B cell (primary cell): Measurements from ENCODE around the gene EIF3CL. TPM values are rescaled to one million over a fixed set of nuclear protein-coding genes. Genes with fewer than 3 reads are reported as not detected.
A peak's percentile ranks its signal among the peaks of the same experiment; 100 is the strongest.
"Not testable (repeated sequence)": the region's sequence is repeated elsewhere in the genome, so short reads cannot be mapped to it uniquely, and the experiment has no call there.

Experiments used
- ATAC-seq: fragments of 200-7000 bp; cut with Tn5 transposase; one replicate; pipeline ENCODE4 v1.10.0; 2021; ENCODE audit warnings: low read depth, mild to moderate bottlenecking, moderate number of reproducible peaks, moderate library complexity
- CTCF ChIA-PET: fragments of 350-600 bp; sonication (Branson Sonifier 250); formaldehyde crosslinking; loops from one replicate; lab custom pipeline; 2021; ENCODE audit warnings: antibody characterized with exemption, inconsistent platforms; lab: Charles Lee
- POLR2A ChIA-PET: fragments of 350-600 bp; sonication (Branson Sonifier 250); formaldehyde crosslinking; loops from one replicate; lab custom pipeline; 2021; ENCODE audit warnings: antibody characterized with exemption; lab: Charles Lee
- DNase-seq: peaks from one replicate; pipeline ENCODE4 v3.0.0; 2013
- H2AFZ ChIP-seq: 2 replicates; pipeline ENCODE4 v1.6.1; 2012; ENCODE audit warnings: mild to moderate bottlenecking, low read depth, low read length; ENCODE audit not compliant: insufficient read depth, poor library complexity, severe bottlenecking
- H3K27ac ChIP-seq, 2 donors: 1 replicate in 1 of 2; 2 replicates in 1 of 2; pipeline ENCODE4 v1.5.1; 2012 to 2013; ENCODE audit warnings: low read length in 2 of 2, mild to moderate bottlenecking in 2 of 2, moderate library complexity in 1 of 2
- H3K27me3 ChIP-seq, 4 experiments: fragments of 200-600 bp in 1 of 4; sonication (generic) in 1 of 4; replicated peaks in 1 of 4; 1 replicate in 2 of 4; 2 replicates in 2 of 4; pipeline versions ENCODE4 v1.6.1 to v1.7.0; 2013 to 2016; ENCODE audit warnings: low read length in 3 of 4, mild to moderate bottlenecking in 2 of 4, mixed read lengths in 1 of 4, moderate library complexity in 1 of 4; ENCODE audit not compliant: insufficient read depth in 4 of 4, control insufficient read depth in 3 of 4; ENCODE audit errors: control extremely low read depth in 1 of 4
- H3K36me3 ChIP-seq, 2 experiments: replicated peaks in 1 of 2; 1 replicate in 1 of 2; 2 replicates in 1 of 2; pipeline versions ENCODE4 v1.6.1 to v1.7.1; 2013; ENCODE audit warnings: low read length in 1 of 2; ENCODE audit not compliant: insufficient read depth in 2 of 2, control insufficient read depth in 1 of 2; ENCODE audit errors: control extremely low read depth in 1 of 2, extremely low read depth in 1 of 2
- H3K4me1 ChIP-seq, 2 donors: fragments of 200-600 bp in 1 of 2; sonication (generic) in 1 of 2; 1 replicate in 1 of 2; 2 replicates in 1 of 2; pipeline versions ENCODE4 v1.5.1 to v1.6.1; 2013 to 2017; ENCODE audit warnings: low read length in 2 of 2; ENCODE audit not compliant: control insufficient read depth in 2 of 2, insufficient read depth in 2 of 2
- H3K4me2 ChIP-seq: replicated peaks from 2 replicates; pipeline ENCODE3; 2012; ENCODE audit warnings: mild to moderate bottlenecking, low read depth, low read length; ENCODE audit not compliant: poor library complexity, severe bottlenecking
- H3K4me3 ChIP-seq, 5 experiments: fragments of 200-600 bp in 1 of 5; sonication (generic) in 1 of 5; 1 replicate in 3 of 5; 2 replicates in 2 of 5; pipeline versions ENCODE4 v1.5.1 to v1.7.0; 2011 to 2016; ENCODE audit warnings: low read length in 4 of 5, mild to moderate bottlenecking in 4 of 5, low read depth in 2 of 5, control low read depth in 1 of 5, moderate library complexity in 1 of 5; ENCODE audit not compliant: insufficient read depth in 1 of 5; ENCODE audit errors: control extremely low read depth in 1 of 5, extremely low read depth in 1 of 5
- H3K79me2 ChIP-seq: fragments of 200-600 bp; sonication (generic); one replicate; pipeline ENCODE4 v1.6.0; 2016; ENCODE audit warnings: low read length; ENCODE audit not compliant: control insufficient read depth, insufficient read depth
- H3K9ac ChIP-seq: fragments of 200-600 bp; sonication (generic); 2 replicates; pipeline ENCODE4 v1.6.1; 2017; ENCODE audit warnings: mild to moderate bottlenecking, low read length, moderate library complexity
- H3K9me3 ChIP-seq, 3 donors: one replicate each; pipeline versions ENCODE4 v1.6.1 to v1.7.1; 2013; ENCODE audit warnings: low read length in 2 of 3; ENCODE audit not compliant: control insufficient read depth in 2 of 3, insufficient read depth in 1 of 3; ENCODE audit errors: control extremely low read depth in 1 of 3
- H4K20me1 ChIP-seq: 2 replicates; pipeline ENCODE4 v1.6.0; 2012; ENCODE audit warnings: mild to moderate bottlenecking, low read length; ENCODE audit not compliant: insufficient read depth, control insufficient read depth, poor library complexity, severe bottlenecking
- H3K27ac Mint-ChIP-seq: one replicate; pipeline ENCODE4 v1.8.0; 2021; ENCODE audit warnings: mixed read lengths
- H3K27me3 Mint-ChIP-seq: one replicate; pipeline ENCODE4 v1.8.0; 2021; ENCODE audit warnings: mixed read lengths
- H3K4me1 Mint-ChIP-seq: one replicate; pipeline ENCODE4 v1.8.0; 2021; ENCODE audit warnings: mixed read lengths
- H3K4me3 Mint-ChIP-seq: one replicate; pipeline ENCODE4 v1.8.0; 2021; ENCODE audit warnings: mixed read lengths
- H3K9me3 Mint-ChIP-seq: one replicate; pipeline ENCODE4 v1.8.0; 2022; ENCODE audit warnings: mixed read lengths; ENCODE audit not compliant: insufficient read depth
- WGBS: methylation state at CpG from one replicate; pipeline ENCODE4 v1.1.5; 2013; ENCODE audit warnings: missing lambda C conversion rate; ENCODE audit not compliant: insufficient coverage; 5-methylcytosine and 5-hydroxymethylcytosine counted together
- intact Hi-C: fragments of 100-400 bp; cut with micrococcal nuclease; formaldehyde crosslinking; loops from one replicate; pipeline ENCODE4 v1.10.0; 2022
- polyA plus RNA-seq: library from polyadenylated mRNA; depleted of rRNA; stranded (reverse); fragments of >200 nt; gene quantifications from 2 replicates; pipeline ENCODE4 v1.2.3, GENCODE V29; 2012
- small RNA-seq: library from RNA; depleted of rRNA; stranded (forward); fragments of <200 nt; gene quantifications from one replicate; pipeline ENCODE3, GENCODE V24; 2012; ENCODE audit warnings: low replicate concordance, low read depth; ENCODE audit not compliant: insufficient read length
- total RNA-seq, 2 donors: library from RNA; stranded (reverse); fragments of 120-200 nt in 1 of 2; gene quantifications; 1 replicate in 1 of 2; 2 replicates in 1 of 2; pipeline versions ENCODE4 v1.2.3 to v1.2.4, GENCODE V29; 2013 to 2022

The EIF3CL gene
- total and polyA plus RNA-seq, 2 donors (not counting 1 experiment from before 2014, with no cell fraction given), result 77.9 to 90.2 TPM

- H3K4me1 Mint-ChIP-seq, H2AFZ ChIP-seq, H3K27ac Mint-ChIP-seq, intact Hi-C loops, H3K27me3 ChIP-seq, H3K9me3 ChIP-seq, ATAC-seq, H3K9ac ChIP-seq, H3K36me3 ChIP-seq, H3K4me1 ChIP-seq, POLR2A ChIA-PET, H3K4me3 Mint-ChIP-seq, H3K4me3 ChIP-seq, H3K4me2 ChIP-seq, H3K27me3 Mint-ChIP-seq, H3K79me2 ChIP-seq, DNase-seq, H3K9me3 Mint-ChIP-seq, H3K27ac ChIP-seq, H4K20me1 ChIP-seq, CTCF ChIA-PET: not testable (repeated sequence)
- no CpG with 5 or more reads among the region's 6 CpGs for WGBS
Observed at GRCh38 chr16:28332632-28333031, 71.0 kb downstream of the EIF3CL start.

GRCh38 chr16:28330981-28331380 lies 72.7 kb downstream of the EIF3CL start:
- ATAC-seq, CTCF ChIA-PET, H3K4me2 ChIP-seq, H3K27me3 ChIP-seq, H3K4me1 ChIP-seq, H3K27ac Mint-ChIP-seq, H3K27me3 Mint-ChIP-seq, H3K4me3 Mint-ChIP-seq, H2AFZ ChIP-seq, H4K20me1 ChIP-seq, intact Hi-C loops, H3K9ac ChIP-seq, DNase-seq, H3K36me3 ChIP-seq, H3K4me3 ChIP-seq, H3K9me3 ChIP-seq, H3K9me3 Mint-ChIP-seq, H3K27ac ChIP-seq, H3K4me1 Mint-ChIP-seq, H3K79me2 ChIP-seq: not testable (repeated sequence)
- WGBS, result no CpG with 5 or more reads among the region's 2 CpGs
- POLR2A ChIA-PET, result interaction anchor here (0.6 kb wide), 1 partner anchor 1577 kb away, joined by 4 read pairs; no protein-coding TSS in a partner anchor

GRCh38 chr16:28330232-28330631 lies 73.4 kb downstream of the EIF3CL start:
- H3K9me3 Mint-ChIP-seq, H3K9ac ChIP-seq, intact Hi-C loops, H3K4me3 ChIP-seq, H3K4me1 Mint-ChIP-seq, H3K4me1 ChIP-seq, H3K27ac ChIP-seq, H3K36me3 ChIP-seq, POLR2A ChIA-PET, H4K20me1 ChIP-seq, H3K27ac Mint-ChIP-seq, CTCF ChIA-PET, H2AFZ ChIP-seq, H3K27me3 Mint-ChIP-seq, H3K4me3 Mint-ChIP-seq, H3K9me3 ChIP-seq, H3K79me2 ChIP-seq, H3K27me3 ChIP-seq, H3K4me2 ChIP-seq: not testable (repeated sequence)
- ATAC-seq, result peak; percentile 39
- WGBS, result 62% methylated on average over 3 of the region's 9 CpGs
- peak; percentile 13 for DNase-seq

Small RNAs within 50 kb of the gene (small RNA-seq; reads per million reads assigned to genes)
- not detected for gene AC138904.2
- not detected for gene MIR6862-1

Other genes starting within 250 kb of the EIF3CL start
- gene XPO6, start 191.9 kb downstream of the EIF3CL start, total RNA-seq, result 259 and 271 TPM in 2 replicates
- gene XPO6, start 191.9 kb downstream of the EIF3CL start, polyA plus RNA-seq, result 303 and 348 TPM in 2 replicates
- gene SBK1, start 111.3 kb downstream of the EIF3CL start, total RNA-seq, result 1.2 and 1.3 TPM in 2 replicates
- 0.22 and 0.78 TPM in 2 replicates for gene SBK1, start 111.3 kb downstream of the EIF3CL start, polyA plus RNA-seq
- 5.8 and 6.2 TPM in 2 replicates for gene NPIPB6, start 40.3 kb downstream of the EIF3CL start, total RNA-seq
- gene NPIPB6, start 40.3 kb downstream of the EIF3CL start, polyA plus RNA-seq, result 2.1 and 2.3 TPM in 2 replicates
- gene NPIPB7, start 68.5 kb upstream of the EIF3CL start, total RNA-seq, result 0.30 and 0.58 TPM in 2 replicates
- 0.52 and 0.92 TPM in 2 replicates for gene NPIPB7, start 68.5 kb upstream of the EIF3CL start, polyA plus RNA-seq
- 37.7 and 40.2 TPM in 2 replicates for gene CLN3, start 88.2 kb upstream of the EIF3CL start, total RNA-seq
- 34.3 and 44.1 TPM in 2 replicates for gene CLN3, start 88.2 kb upstream of the EIF3CL start, polyA plus RNA-seq
- 2.6 and 2.9 TPM in 2 replicates for gene APOBR, start 90.8 kb upstream of the EIF3CL start, total RNA-seq
- 0.81 and 1.3 TPM in 2 replicates for gene APOBR, start 90.8 kb upstream of the EIF3CL start, polyA plus RNA-seq
- gene IL27, start 103.0 kb upstream of the EIF3CL start, total RNA-seq, result not detected in 2 replicates
- 0.09 TPM in 1 of 2 replicates, not detected in the other for gene IL27, start 103.0 kb upstream of the EIF3CL start, polyA plus RNA-seq
- gene NUPR1, start 135.1 kb upstream of the EIF3CL start, total RNA-seq, result not detected in 2 replicates
- not detected in 2 replicates for gene NUPR1, start 135.1 kb upstream of the EIF3CL start, polyA plus RNA-seq
- gene SGF29, start 150.1 kb upstream of the EIF3CL start, total RNA-seq, result 52.5 and 52.9 TPM in 2 replicates
- 24.0 and 28.2 TPM in 2 replicates for gene SGF29, start 150.1 kb upstream of the EIF3CL start, polyA plus RNA-seq
- 0.32 and 0.36 TPM in 2 replicates for gene SULT1A2, start 193.2 kb upstream of the EIF3CL start, total RNA-seq
- gene SULT1A2, start 193.2 kb upstream of the EIF3CL start, polyA plus RNA-seq, result 0.29 TPM in 1 of 2 replicates, not detected in the other
- 4.2 and 5.0 TPM in 2 replicates for gene SULT1A1, start 206.2 kb upstream of the EIF3CL start, total RNA-seq
- 5.0 and 7.1 TPM in 2 replicates for gene SULT1A1, start 206.2 kb upstream of the EIF3CL start, polyA plus RNA-seq
- 0.44 and 1.1 TPM in 2 replicates for gene NPIPB8, start 234.2 kb upstream of the EIF3CL start, total RNA-seq
- 0.04 and 0.22 TPM in 2 replicates for gene NPIPB8, start 234.2 kb upstream of the EIF3CL start, polyA plus RNA-seq